ENCODE data around the gene CRYBB3.

Gene CRYBB3

DNA sequence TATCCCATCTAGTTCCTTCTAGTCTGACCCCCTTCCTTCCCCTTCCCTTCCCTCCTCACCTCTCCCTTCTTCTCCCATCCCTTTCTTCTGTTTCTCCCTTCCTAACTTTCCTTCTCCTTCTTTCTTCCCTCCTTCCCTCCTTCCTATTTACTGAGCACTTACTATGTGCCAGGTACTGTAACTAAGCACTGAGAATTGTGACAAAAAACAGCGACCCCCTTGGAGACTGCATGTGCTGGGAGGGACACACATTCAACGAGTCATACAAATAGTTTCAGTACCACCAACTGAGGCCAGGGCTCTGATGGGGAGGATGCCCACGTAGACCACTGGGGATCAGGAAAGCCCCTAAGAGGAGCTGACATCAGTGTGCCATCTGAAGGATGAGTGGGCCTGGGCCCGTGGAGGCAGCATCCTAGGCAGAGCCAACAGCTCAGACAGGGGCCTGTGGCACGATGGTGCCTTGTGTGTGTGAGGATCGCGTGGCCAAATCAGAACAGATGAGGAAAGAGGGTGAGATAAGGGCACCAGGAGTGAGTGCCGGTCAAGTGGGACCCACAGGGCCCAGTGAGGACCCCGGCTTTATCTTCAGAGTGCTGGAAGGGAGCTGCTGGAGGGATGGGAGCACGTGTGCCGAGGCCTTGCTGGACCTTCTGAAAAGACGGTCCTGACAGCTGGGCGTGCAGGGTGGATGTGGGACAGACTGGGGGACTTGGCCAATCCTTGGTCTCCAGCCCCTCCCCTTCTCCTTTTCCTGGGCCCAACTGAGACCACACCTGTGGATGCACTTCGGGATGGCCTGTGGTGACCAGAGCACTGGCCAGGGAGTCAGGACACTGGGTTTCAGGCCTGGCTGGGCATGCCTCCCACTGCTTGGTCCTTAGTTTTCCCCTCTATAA is 38.4 kb upstream of the CRYBB3 start:
- DNase-seq (ENCODE audit: low read depth): no peak
- TF ChIP-seq, protein P1, sequence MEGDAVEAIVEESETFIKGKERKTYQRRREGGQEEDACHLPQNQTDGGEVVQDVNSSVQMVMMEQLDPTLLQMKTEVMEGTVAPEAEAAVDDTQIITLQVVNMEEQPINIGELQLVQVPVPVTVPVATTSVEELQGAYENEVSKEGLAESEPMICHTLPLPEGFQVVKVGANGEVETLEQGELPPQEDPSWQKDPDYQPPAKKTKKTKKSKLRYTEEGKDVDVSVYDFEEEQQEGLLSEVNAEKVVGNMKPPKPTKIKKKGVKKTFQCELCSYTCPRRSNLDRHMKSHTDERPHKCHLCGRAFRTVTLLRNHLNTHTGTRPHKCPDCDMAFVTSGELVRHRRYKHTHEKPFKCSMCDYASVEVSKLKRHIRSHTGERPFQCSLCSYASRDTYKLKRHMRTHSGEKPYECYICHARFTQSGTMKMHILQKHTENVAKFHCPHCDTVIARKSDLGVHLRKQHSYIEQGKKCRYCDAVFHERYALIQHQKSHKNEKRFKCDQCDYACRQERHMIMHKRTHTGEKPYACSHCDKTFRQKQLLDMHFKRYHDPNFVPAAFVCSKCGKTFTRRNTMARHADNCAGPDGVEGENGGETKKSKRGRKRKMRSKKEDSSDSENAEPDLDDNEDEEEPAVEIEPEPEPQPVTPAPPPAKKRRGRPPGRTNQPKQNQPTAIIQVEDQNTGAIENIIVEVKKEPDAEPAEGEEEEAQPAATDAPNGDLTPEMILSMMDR (IDR thresholded peaks at IDR 0.05; ENCODE audit: low read depth, low read length, missing control alignments): no peak
- H3K4me3 ChIP-seq (ENCODE audit: low read depth, low read length): no peak overlapping the region

DNA sequence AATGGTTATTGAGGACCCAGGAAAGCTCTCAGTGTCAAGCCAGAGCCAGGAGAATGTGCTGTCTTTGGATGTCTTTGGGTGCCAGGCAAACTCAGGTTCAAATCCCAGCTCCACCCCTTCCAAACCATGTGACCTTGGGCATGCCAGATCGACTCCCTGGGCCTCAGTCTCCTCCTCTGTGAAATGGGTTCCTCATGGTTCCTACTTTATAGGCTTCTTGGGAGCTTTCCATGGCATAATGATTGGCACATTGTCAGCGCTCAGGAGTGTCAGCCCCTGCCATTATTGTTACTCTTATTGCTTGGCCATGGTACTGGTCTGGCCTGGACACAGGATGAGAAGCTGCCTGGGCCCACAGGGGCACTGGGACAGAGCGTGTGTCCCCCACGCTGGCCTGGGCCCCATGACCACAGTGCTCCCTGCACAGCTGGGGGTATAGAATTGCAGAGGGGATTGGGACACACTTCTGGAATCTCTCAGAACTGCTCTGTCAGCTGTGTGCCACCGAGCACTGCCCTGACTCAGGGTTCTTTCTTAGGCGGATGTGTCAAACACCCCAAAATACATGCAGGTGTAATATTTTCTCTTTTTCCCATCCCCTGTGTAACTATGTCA is 37.6 kb upstream of the CRYBB3 start:
- DNase-seq (ENCODE audit: low read depth): no peak
- TF ChIP-seq, protein P1 (IDR thresholded peaks at IDR 0.05; ENCODE audit: low read depth, low read length, missing control alignments): no peak
- H3K4me3 ChIP-seq (ENCODE audit: low read depth, low read length): no peak overlapping the region

DNA sequence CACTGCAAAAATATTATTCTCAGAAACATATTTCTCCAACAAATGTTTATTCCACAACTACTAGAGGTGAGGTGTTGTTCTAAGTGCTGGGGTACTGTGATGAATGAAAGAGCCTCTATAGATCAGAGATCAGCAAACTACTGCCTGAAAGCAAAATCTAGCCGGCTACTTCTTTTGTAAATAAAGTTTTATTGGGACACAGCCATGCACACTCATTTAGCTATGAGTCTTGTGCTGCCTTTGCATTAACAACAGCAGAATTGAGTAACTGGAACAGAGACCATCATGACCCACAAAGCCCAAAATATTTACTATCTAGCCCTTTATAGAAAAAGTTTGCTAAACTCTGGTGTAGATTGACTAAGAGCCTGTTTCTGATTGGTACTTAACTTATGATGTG is 37.1 kb upstream of the CRYBB3 start:
- DNase-seq (ENCODE audit: low read depth): no peak
- TF ChIP-seq, protein P1 (IDR thresholded peaks at IDR 0.05; ENCODE audit: low read depth, low read length, missing control alignments): no peak

DNA sequence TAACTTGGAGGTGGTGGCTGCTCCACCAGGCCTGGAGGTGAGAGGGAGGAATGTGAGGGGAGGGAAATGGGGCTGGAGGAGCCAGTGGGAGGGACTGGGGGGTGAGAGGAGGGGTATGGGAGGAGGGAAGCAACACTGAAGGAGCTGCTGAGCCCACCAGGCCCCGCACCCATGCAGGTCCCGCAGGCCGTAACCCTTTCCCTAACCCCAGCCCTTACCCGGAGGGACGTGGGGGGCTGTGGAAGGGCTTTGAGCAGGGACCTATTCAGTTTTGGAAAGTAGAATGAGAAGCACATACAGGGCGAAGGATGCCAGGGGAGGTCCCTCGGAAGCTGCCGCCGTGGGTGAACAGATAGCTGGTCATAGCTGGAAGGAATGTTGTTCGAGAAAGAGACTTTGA is 33.9 kb upstream of the CRYBB3 start:
- TF ChIP-seq, protein P1 (IDR thresholded peaks at IDR 0.05; ENCODE audit: low read depth, low read length, missing control alignments): no peak
- no peak overlapping the region for H3K4me3 ChIP-seq (ENCODE audit: low read depth, low read length)
- DNase-seq (ENCODE audit: low read depth): no peak

More for the DNA sequence above, 37.1 kb upstream of the CRYBB3 start:
- no peak overlapping the region for H3K4me3 ChIP-seq (ENCODE audit: low read depth, low read length)

DNA sequence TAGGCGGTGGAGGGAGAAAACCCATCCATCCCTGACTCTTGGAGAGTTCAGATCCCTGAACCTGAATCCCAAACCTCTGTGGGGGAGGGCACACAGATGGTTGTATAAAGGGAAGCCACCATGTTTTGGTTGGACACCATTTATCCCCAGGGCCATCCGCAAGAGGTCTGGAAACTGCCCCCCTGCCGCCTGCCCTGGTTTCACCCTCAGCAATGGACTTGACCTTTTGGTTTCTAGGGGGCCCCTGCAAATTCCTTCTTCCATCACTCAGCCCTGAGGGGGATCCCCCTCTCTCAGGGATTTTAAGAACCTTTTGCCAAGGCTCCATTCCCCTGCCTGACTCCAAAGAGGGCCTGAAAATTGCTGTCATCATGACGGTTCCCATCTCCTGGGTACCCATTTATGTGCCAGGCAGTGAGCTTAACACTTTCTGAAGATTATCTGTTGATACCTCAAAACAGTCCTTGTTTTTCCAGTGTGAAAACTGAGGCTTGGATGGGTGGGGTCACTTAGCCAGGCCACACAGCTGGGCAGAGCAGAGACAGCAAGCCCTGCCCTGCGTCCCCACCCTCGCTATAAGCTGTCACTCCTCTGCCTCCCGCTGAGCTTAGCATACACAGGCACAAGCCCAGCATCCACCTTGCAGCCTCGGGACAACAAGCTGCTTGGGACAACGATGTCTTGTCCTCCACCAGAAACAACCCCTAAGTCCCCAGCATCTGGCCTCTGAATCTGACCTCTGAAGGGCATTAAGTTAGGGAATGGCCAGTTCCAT is 33.2 kb upstream of the CRYBB3 start:
- TF ChIP-seq, protein P1 (IDR thresholded peaks at IDR 0.05; ENCODE audit: low read depth, low read length, missing control alignments): no peak
- no peak for DNase-seq (ENCODE audit: low read depth)
- no peak overlapping the region for H3K4me3 ChIP-seq (ENCODE audit: low read depth, low read length)

DNA sequence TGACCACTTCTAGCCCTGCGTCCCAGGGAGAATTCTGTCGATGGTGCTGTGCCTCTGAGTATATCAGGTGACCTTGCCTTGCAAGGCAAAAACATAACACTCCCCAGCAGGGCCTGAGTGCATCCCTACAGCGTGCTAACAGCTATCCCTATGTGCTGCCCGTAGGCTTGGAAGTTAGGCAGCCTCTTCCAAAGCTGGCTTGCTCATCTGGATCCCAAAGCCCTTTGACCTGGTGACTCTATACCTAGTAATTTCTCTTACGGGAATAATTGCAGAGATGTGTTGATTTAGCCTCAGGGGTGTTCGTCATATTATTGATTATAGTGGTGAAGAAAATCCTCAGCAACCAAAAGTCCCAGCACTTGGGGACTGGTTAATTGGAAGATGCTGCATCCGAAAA is 32.6 kb upstream of the CRYBB3 start:
- no peak for DNase-seq (ENCODE audit: low read depth)
- no peak overlapping the region for H3K4me3 ChIP-seq (ENCODE audit: low read depth, low read length)
- TF ChIP-seq, protein P1 (IDR thresholded peaks at IDR 0.05; ENCODE audit: low read depth, low read length, missing control alignments): no peak
